Endothelial cell of umbilical vein (primary cell): Measurements from ENCODE around the gene LUZP4. TPM values are rescaled to one million over a fixed set of nuclear protein-coding genes. Genes with fewer than 3 reads are reported as not detected.

Experiments used
- BruUV-seq: library from RNA; stranded (reverse); fragments of 400-500 nt; replicated peaks from 2 replicates; lab custom pipeline; 2021; lab: Mats Ljungman, UMichigan
- CTCF ChIA-PET: fragments of 300-600, 350-600 bp; sonication (Branson Sonifier 250); formaldehyde crosslinking; loops from one replicate; lab custom pipeline; 2021; ENCODE audit warnings: antibody characterized with exemption, inconsistent platforms; lab: Charles Lee
- POLR2A ChIA-PET: fragments of 300-600, 350-600 bp; sonication (Branson Sonifier 250); formaldehyde crosslinking; loops from one replicate; lab custom pipeline; 2021; ENCODE audit warnings: antibody characterized with exemption, inconsistent platforms; lab: Charles Lee
- DNase-seq: peaks from one replicate; pipeline ENCODE4 v3.0.0-alpha.2; 2011; ENCODE audit warnings: low read depth, low spot score
- FAIRE-seq: peaks from 2 replicates; lab custom pipeline; 2011; peaks lifted over from hg19 to GRCh38; lab: Jason Lieb, UNC
- H2AFZ ChIP-seq: 2 replicates; pipeline ENCODE4 v1.6.0; 2012; ENCODE audit warnings: low read depth, low read length, control low read depth, inconsistent platforms
- H3K27ac ChIP-seq: 2 replicates; pipeline ENCODE4 v1.5.1; 2011; ENCODE audit warnings: low read depth, mild to moderate bottlenecking, control low read depth, low read length, moderate library complexity; ENCODE audit not compliant: insufficient read depth
- H3K27me3 ChIP-seq, 2 experiments: 2 replicates each; pipeline versions ENCODE4 v1.6.0 to v1.6.1; 2011; ENCODE audit warnings: low read length in 2 of 2, mixed read lengths in 1 of 2; ENCODE audit not compliant: control insufficient read depth in 2 of 2, insufficient read depth in 2 of 2
- H3K36me3 ChIP-seq, 2 experiments: 2 replicates in 1 of 2; 3 replicates in 1 of 2; pipeline ENCODE4 v1.5.1; 2011; ENCODE audit warnings: low read length in 2 of 2, mild to moderate bottlenecking in 1 of 2, moderate library complexity in 1 of 2; ENCODE audit not compliant: control insufficient read depth in 2 of 2, insufficient read depth in 2 of 2; ENCODE audit errors: extremely low read depth in 1 of 2
- H3K4me1 ChIP-seq: 3 replicates; pipeline ENCODE4 v1.5.1; 2011; ENCODE audit warnings: mild to moderate bottlenecking, low read length; ENCODE audit not compliant: control insufficient read depth, insufficient read depth; ENCODE audit errors: extremely low read depth
- H3K4me2 ChIP-seq: 2 replicates; pipeline ENCODE4 v1.6.1; 2011; ENCODE audit warnings: low read length, control low read depth, mixed read lengths; ENCODE audit not compliant: insufficient read depth
- H3K4me3 ChIP-seq, 3 experiments: fragments of 200-600 bp in 1 of 3; sonication (generic), shearing (Covaris generic) in 1 of 3; replicated peaks in 1 of 3; 2 replicates each; pipeline ENCODE4 v1.5.1; 2011 to 2016; ENCODE audit warnings: control low read depth in 3 of 3, low read length in 3 of 3, mild to moderate bottlenecking in 2 of 3, inconsistent platforms in 1 of 3, low read depth in 1 of 3, moderate library complexity in 1 of 3; ENCODE audit not compliant: insufficient read depth in 1 of 3
- H3K79me2 ChIP-seq: 2 replicates; pipeline ENCODE4 v1.6.0; 2012; ENCODE audit warnings: low read length, inconsistent platforms; ENCODE audit not compliant: control insufficient read depth, insufficient read depth
- H3K9ac ChIP-seq: replicated peaks from 2 replicates; pipeline ENCODE3; 2011; ENCODE audit warnings: low read length, control low read depth; ENCODE audit not compliant: insufficient read depth; ENCODE audit errors: extremely low read depth
- H3K9me1 ChIP-seq: replicated peaks from 3 replicates; pipeline ENCODE4 v1.6.0; 2011; ENCODE audit warnings: mild to moderate bottlenecking, low read length; ENCODE audit not compliant: control insufficient read depth, insufficient read depth; ENCODE audit errors: extremely low read depth
- H3K9me3 ChIP-seq: replicated peaks from 2 replicates; pipeline ENCODE4 v1.5.1; 2012; ENCODE audit warnings: low read length, inconsistent platforms; ENCODE audit not compliant: control insufficient read depth, insufficient read depth
- H4K20me1 ChIP-seq: replicated peaks from 2 replicates; pipeline ENCODE3; 2011; ENCODE audit warnings: mild to moderate bottlenecking, low read length; ENCODE audit not compliant: control insufficient read depth, insufficient read depth; ENCODE audit errors: extremely low read depth
- EZH2 ChIP-seq: IDR thresholded peaks from 2 replicates; pipeline ENCODE4 v1.6.1; 2012; ENCODE audit warnings: borderline replicate concordance, low read depth, mild to moderate bottlenecking, moderate library complexity, low read length, inconsistent platforms; ENCODE audit not compliant: severe bottlenecking
- GATA2 ChIP-seq: IDR thresholded peaks from 2 replicates; pipeline ENCODE4 v1.7.0; 2011; ENCODE audit warnings: low read depth, mild to moderate bottlenecking, moderate library complexity, mixed read lengths, low read length; ENCODE audit not compliant: insufficient read length, insufficient read depth
- JUN ChIP-seq: IDR thresholded peaks from 2 replicates; pipeline ENCODE4 v1.6.1; 2011; ENCODE audit warnings: borderline replicate concordance, low read depth; ENCODE audit not compliant: insufficient read length, insufficient read depth
- MYC ChIP-seq: IDR thresholded peaks from one replicate; pipeline ENCODE4 v1.6.1; 2011; ENCODE audit warnings: mild to moderate bottlenecking, low read depth, low read length
- POLR2A ChIP-seq: IDR thresholded peaks from 2 replicates; pipeline ENCODE4 v1.6.1; 2012; ENCODE audit warnings: low read depth, mild to moderate bottlenecking, control low read depth, low read length
- POLR2AphosphoS5 ChIP-seq: IDR thresholded peaks from 2 replicates; pipeline ENCODE4 v1.6.1; 2012; ENCODE audit warnings: low read depth, mild to moderate bottlenecking, control low read depth, low read length, moderate library complexity; ENCODE audit not compliant: insufficient read depth
- dilution Hi-C: fragments of 300-500 bp; cut with MboI; formaldehyde crosslinking; loops from one replicate; pipeline ENCODE4 v1.15.0; 2019; ENCODE audit warnings: low sequenced_read_pairs; ENCODE audit not compliant: extremely low pct_ligation_motif_present
- intact Hi-C: fragments of 100-400 bp; cut with micrococcal nuclease; formaldehyde crosslinking; loops from one replicate; pipeline ENCODE4 v1.10.0; 2022
- polyA plus RNA-seq, 4 experiments: library from polyadenylated mRNA; depleted of rRNA in 3 of 4; stranded (reverse) in 3 of 4; unstranded in 1 of 4; fragments of >200 nt; gene quantifications; 2 replicates each; pipeline versions ENCODE4 v1.2.1 to v1.2.3, GENCODE V29; 2011 to 2012; ENCODE audit warnings: missing spikeins in 1 of 4
- total RNA-seq: library from RNA; stranded (reverse); gene quantifications from 2 replicates; pipeline ENCODE4 v1.2.3, GENCODE V29; 2021

LUZP4 gene
- total and polyA plus RNA-seq, 2 donors (not counting 3 experiments of a cell fraction or from before 2014, with no cell fraction given) = not detected

DNA sequence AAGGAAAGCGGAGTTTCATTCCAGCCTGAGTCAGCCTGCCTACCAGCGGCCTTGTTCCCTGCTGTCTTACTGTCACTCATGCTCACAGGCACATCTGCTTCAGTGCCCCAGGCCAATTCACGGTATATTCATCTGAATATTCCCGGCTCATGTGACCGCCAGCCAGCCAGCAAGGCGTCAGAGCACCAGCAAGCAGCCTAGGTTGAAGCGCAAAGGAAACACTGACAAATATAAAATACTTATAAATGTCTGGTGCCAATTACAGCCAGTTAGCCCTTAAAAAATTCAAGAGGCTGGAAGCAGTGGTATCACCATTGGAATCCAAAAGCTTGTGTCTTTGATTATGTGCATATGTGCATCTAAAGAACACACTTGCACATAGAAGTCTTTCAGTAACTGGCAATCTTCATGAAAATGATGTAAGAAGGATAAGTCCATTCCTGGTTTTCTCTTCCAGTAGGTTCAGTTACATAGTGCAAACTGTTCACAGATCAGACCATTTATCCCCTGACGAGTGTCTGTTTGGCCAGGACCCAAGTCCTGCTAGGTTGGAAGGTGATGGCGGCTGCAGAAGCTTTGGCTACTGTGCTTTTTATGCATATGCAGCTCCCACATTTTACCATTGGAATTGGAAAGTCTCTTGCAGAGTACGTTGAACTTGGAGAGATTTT is 61.3 kb downstream of the LUZP4 start:
- H3K27me3 ChIP-seq = no peaks in the 10 kb centered on the region
- no peak overlapping the region for H2AFZ ChIP-seq
- dilution Hi-C loops = no loop called here
- POLR2A ChIA-PET = no interaction called here
- FAIRE-seq (no peak), DNase-seq (no peak)
- intact Hi-C loops = no loop called here
- H3K4me3 ChIP-seq = no peak overlapping the region
- no peak overlapping the region for H3K4me2 ChIP-seq
- H3K27ac ChIP-seq = no peak overlapping the region
- no peak overlapping the region for H3K9ac ChIP-seq
- H3K79me2 ChIP-seq = no peaks in the 10 kb centered on the region
- H4K20me1 ChIP-seq = no peaks in the 10 kb centered on the region
- no peaks in the 10 kb centered on the region for H3K36me3 ChIP-seq
- BruUV-seq = no TSS peak
- no peak for TF ChIP-seq POLR2AphosphoS5
- no peak for TF ChIP-seq EZH2
- no peak for TF ChIP-seq GATA2
- TF ChIP-seq POLR2A = no peak
- TF ChIP-seq JUN = no peak
- no peak for TF ChIP-seq MYC
- no peaks in the 10 kb centered on the region for H3K4me1 ChIP-seq
- H3K9me1 ChIP-seq = no peaks in the 10 kb centered on the region
- H3K9me3 ChIP-seq = no peaks in the 10 kb centered on the region
- CTCF ChIA-PET = no interaction called here

DNA sequence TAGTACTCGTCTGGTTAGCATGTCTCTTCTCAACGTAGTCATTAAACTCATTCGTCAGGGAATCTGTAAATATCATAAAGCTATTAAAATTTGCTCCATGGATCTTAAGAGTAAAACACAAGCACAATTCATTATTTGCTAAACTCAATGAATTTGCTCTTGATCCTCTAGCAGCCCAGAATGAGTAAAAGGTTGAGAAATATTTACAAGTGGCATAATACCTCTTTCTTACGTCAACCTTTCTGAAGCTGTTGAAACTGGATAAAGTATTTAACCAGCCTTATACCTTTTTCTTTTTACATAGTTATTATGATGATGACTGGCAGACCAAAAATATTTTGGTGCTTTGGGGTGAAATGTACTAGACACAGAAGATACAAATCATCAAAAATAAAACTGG is 66.9 kb downstream of the LUZP4 start:
- Histone ChIP-seq H3K4me3 (no peak overlapping the region), H4K20me1 (no peaks in the 10 kb centered on the region), H3K4me2 (no peak overlapping the region), H3K79me2 (no peaks in the 10 kb centered on the region), H3K27me3 (no peaks in the 10 kb centered on the region), H3K9me3 (no peaks in the 10 kb centered on the region), H3K36me3 (no peaks in the 10 kb centered on the region), H3K27ac (no peak overlapping the region), H3K9ac (no peak overlapping the region), H3K9me1 (no peaks in the 10 kb centered on the region), H3K4me1 (no peaks in the 10 kb centered on the region), H2AFZ (no peak overlapping the region)
- POLR2A ChIA-PET = no interaction called here
- CTCF ChIA-PET = no interaction called here
- DNase-seq (no peak), FAIRE-seq (no peak)
- TF ChIP-seq POLR2AphosphoS5 = no peak
- dilution Hi-C loops (no loop called here), intact Hi-C loops (no loop called here)
- no TSS peak for BruUV-seq

Other genes with a start within 250 kb of the LUZP4 start
- gene RBMXL3, start 100.3 kb upstream of the LUZP4 start, total RNA-seq = not detected in 2 replicates
- not detected in 2 replicates for gene RBMXL3, start 100.3 kb upstream of the LUZP4 start, polyA plus RNA-seq
- 4.6 and 4.7 TPM in 2 replicates for gene LRCH2, start 55.6 kb upstream of the LUZP4 start, total RNA-seq
- gene LRCH2, start 55.6 kb upstream of the LUZP4 start, polyA plus RNA-seq = 0.94 and 1.1 TPM in 2 replicates